Measurements from ENCODE around the gene AHNAK2.
A peak's percentile ranks its signal among the peaks of the same experiment; 100 is the strongest.
"Not testable (repeated sequence)": the region's sequence is repeated elsewhere in the genome, so short reads cannot be mapped to it uniquely, and the experiment has no call there.

Gene AHNAK2

DNA sequence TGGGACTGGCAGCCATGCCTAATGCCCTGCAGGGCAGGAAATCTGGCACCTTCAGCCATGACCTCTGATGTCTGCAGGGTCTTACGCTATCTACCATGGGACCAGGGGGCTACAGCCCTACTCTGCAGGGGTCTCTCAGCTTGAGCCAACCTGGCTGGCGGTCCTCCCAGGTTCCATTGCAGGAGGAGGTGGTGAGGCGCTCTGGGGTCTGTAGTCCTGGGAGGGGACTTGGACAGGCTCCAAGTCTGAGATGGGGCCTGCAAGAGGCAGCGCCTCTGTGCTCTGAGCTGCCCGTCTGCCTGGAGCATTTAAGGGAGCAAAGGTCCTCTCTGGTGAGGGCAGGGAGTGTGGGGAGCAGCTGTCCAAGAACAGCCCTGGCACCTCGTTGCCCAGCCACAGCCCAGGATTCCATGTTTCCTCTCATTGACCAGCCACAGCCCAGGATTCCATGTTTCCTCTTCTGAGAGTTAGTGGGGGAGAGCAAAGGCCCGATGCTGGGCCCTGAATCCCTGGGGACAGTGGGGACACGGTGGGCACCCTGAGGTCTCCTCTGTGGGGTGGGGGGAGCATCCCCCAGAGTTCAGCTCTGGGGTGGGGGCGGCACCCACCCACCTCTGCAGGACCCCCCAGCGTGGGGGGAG, 52.8 kb downstream of the AHNAK2 start:
- Histone ChIP-seq H3K27ac (ENCODE audit: low read depth, low read length) (no peak overlapping the region), H3K36me3 (ENCODE audit: control insufficient read depth in 1 of 2, insufficient read depth in 2 of 2, low read length in 2 of 2) (no peaks in the 10 kb centered on the region), H3K9ac (ENCODE audit: low read depth in 1 of 2, low read length in 2 of 2) (no peak overlapping the region), H3K9me3 (ENCODE audit: control insufficient read depth in 1 of 2, low read length in 2 of 2) (peaks cover 3 to 6% of the 10 kb centered on the region in 2 donors), H3K27me3 (ENCODE audit: control insufficient read depth in 1 of 2, insufficient read depth in 2 of 2, low read length in 2 of 2) (peaks cover 3 to 4% of the 10 kb centered on the region in 2 donors), H3K4me1 (ENCODE audit: control insufficient read depth in 1 of 2, insufficient read depth in 2 of 2, low read length in 2 of 2) (peaks cover 6 to 17% of the 10 kb centered on the region in 2 donors), H3K4me3 (ENCODE audit: low read depth in 1 of 2, low read length in 2 of 2) (peak overlapping the region in 1 of 2 donors; percentile 28)

DNA sequence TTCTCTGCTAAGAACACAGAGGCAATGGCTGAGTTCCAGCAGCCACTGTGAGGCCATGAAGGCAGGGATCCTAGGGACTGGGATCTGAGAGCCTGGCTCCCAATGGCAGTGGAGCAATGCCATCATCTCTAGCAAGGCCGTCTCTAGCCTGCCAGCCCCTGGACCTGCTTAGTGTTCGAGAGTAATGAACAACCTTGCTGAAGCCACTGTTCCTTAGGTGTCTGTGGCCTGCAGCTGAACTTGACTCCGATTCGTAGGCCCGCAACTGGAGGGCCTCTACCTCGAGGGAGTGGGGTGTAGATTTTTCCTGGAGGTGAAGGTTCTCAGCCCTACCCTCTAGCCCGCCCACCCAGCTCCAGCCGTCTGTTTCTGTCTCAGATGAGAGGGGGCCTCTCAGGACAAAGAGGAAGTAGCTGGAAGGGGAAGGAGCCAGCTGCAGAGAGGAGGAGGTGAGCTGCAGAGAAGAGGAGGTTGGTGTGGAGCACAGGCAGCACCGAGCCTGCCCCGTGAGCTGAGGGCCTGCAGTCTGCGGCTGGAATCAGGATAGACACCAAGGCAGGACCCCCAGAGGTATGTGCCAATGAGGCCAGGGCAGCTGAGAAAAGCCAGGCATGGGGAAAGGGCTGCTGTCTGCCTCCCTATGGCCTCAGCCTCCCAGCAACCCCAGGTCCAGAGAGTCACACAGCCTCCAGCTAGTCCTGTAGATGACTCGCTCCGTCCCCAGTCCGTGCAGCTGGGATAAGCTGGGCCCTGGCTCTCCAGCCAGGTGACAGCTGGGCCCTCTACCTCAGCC, 53.6 kb downstream of the AHNAK2 start, which contains the start of gene PLD4:
Gene PLD4, plus strand, starts transcription at position 459 of the 793 bp plus-strand sequence. CDS start 2,262 bp downstream, outside the sequence.
- Histone ChIP-seq H3K4me1 (ENCODE audit: control insufficient read depth in 1 of 2, insufficient read depth in 2 of 2, low read length in 2 of 2) (peaks cover 6 to 17% of the 10 kb centered on the region in 2 donors), H3K27me3 (ENCODE audit: control insufficient read depth in 1 of 2, insufficient read depth in 2 of 2, low read length in 2 of 2) (peaks cover 3 to 4% of the 10 kb centered on the region in 2 donors), H3K9me3 (ENCODE audit: control insufficient read depth in 1 of 2, low read length in 2 of 2) (peaks cover 3 to 6% of the 10 kb centered on the region in 2 donors), H3K9ac (ENCODE audit: low read depth in 1 of 2, low read length in 2 of 2) (no peak within 1 kb of the TSS), H3K36me3 (ENCODE audit: control insufficient read depth in 1 of 2, insufficient read depth in 2 of 2, low read length in 2 of 2) (no peaks in the 10 kb centered on the region), H3K27ac (ENCODE audit: low read depth, low read length) (no peak within 1 kb of the TSS), H3K4me3 (ENCODE audit: low read depth in 1 of 2, low read length in 2 of 2) (peak within 1 kb of the TSS in 1 of 2 donors; percentile 28)

DNA sequence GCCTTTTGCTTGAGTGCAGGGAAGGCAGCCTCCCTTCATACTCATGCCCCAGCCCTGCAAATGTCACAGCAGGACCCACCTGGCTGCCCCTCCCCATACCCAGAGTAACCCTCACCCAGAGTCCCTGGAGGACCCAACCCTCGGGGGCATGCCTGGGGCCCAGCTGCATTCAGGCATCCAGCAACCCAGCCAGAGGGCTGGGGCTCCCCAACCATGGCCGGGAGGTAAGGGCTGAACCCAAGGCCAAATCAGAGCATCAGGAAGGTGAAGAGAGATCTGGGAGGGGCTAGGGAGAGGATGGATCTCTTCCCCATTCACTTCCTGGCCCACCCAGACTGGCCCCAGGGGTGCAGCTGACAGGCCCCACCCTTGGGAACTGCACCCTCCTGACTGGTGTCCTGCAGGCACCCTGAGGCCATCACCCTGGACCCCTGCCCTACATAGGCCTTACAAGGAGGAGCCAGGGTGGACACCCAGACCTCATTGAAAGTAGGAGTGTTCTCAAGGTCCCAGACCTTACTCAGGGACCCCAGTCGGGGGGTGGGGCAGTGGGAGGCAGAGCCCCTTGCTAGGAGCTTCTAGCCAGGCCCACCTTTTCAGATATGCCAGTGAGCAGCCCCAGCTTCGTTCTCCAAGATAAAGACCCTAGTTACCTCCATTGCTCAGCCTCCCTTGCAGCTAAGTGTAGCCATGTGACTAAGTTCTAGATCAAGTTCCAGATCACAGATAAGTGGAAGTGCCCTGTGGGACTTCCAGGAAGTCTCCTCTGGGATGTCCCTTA, 54.3 kb downstream of the AHNAK2 start:
- peaks cover under 1 to 4% of the 10 kb centered on the region in 2 donors for H3K27me3 ChIP-seq (ENCODE audit: control insufficient read depth in 1 of 2, insufficient read depth in 2 of 2, low read length in 2 of 2)
- H3K9ac ChIP-seq (ENCODE audit: low read depth in 1 of 2, low read length in 2 of 2), result no peak overlapping the region
- H3K4me3 ChIP-seq (ENCODE audit: low read depth in 1 of 2, low read length in 2 of 2), result no peak overlapping the region
- H3K36me3 ChIP-seq (ENCODE audit: control insufficient read depth in 1 of 2, insufficient read depth in 2 of 2, low read length in 2 of 2), result no peaks in the 10 kb centered on the region
- H3K4me1 ChIP-seq (ENCODE audit: control insufficient read depth in 1 of 2, insufficient read depth in 2 of 2, low read length in 2 of 2), result peaks cover 6 to 17% of the 10 kb centered on the region in 2 donors
- H3K27ac ChIP-seq (ENCODE audit: low read depth, low read length), result no peak overlapping the region
- peaks cover 3 to 6% of the 10 kb centered on the region in 2 donors for H3K9me3 ChIP-seq (ENCODE audit: control insufficient read depth in 1 of 2, low read length in 2 of 2)

DNA sequence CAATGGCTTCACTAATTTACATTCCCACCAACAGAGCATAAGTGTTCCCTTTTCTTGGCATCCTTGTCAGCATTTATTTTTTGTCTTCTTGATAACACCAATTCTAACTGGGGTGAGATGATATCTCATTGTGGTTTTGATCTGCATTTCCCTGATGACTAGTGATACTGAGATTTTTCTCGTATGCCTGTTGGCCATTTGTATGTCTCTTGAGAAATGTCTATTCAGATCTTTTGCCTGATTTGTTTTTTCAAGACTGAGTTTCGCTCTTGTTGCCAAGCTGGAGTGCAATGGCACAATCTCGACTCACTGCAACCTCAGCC, 58.2 kb downstream of the AHNAK2 start:
- Histone ChIP-seq H3K9me3 (ENCODE audit: control insufficient read depth in 1 of 2, low read length in 2 of 2) (peaks cover 3 to 6% of the 10 kb centered on the region in 2 donors), H3K36me3 (ENCODE audit: control insufficient read depth in 1 of 2, insufficient read depth in 2 of 2, low read length in 2 of 2) (no peaks in the 10 kb centered on the region), H3K4me1 (ENCODE audit: control insufficient read depth in 1 of 2, insufficient read depth in 2 of 2, low read length in 2 of 2) (peaks cover 2 to 3% of the 10 kb centered on the region in 2 donors), H3K27ac (ENCODE audit: low read depth, low read length) (no peak overlapping the region), H3K27me3 (ENCODE audit: control insufficient read depth in 1 of 2, insufficient read depth in 2 of 2, low read length in 2 of 2) (peaks cover 0 to 4% of the 10 kb centered on the region in 2 donors), H3K9ac (ENCODE audit: low read depth in 1 of 2, low read length in 2 of 2) (no peak overlapping the region), H3K4me3 (ENCODE audit: low read depth in 1 of 2, low read length in 2 of 2) (no peak overlapping the region)

DNA sequence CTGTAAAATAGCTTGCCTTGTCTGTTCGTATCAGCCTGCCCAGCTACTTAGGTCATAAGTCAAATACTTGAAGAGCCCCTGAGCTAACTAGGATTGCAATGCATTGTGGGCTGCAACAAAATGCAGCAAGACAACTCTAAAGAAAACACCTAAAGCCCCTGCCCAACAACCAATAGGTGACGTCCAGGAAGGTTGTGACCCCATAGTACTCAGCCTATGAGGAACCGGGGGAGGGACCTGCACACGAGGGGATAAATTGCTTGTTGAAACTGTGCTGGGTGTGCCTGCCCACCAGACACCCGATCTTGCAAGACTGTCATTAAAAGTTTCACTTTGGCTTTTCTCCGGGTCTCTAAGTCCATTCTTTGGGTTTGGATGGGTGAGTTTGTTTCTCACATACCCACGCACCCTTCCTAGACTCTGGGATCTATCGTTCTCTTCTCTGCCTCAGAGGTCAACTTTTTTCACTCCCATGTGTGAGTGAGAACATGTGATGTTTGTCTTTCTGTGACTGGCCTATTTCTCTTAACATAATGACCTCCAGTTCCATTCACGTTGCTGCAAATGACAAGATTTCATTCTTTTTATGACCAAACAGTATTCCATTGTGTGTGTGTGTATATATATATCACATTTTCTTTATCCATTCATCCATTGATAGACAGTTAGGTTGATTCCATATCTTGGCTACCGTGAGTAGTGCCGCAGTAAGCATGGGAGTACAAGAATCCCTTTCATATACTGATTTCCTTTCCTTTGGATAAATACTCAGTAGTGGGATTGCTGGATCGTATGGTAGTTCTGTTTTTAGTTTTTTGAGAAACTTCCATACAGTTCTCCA, 58.8 kb downstream of the AHNAK2 start:
- H3K27ac ChIP-seq (ENCODE audit: low read depth, low read length); H3K27me3 ChIP-seq (ENCODE audit: control insufficient read depth in 1 of 2, insufficient read depth in 2 of 2, low read length in 2 of 2); H3K4me1 ChIP-seq (ENCODE audit: control insufficient read depth in 1 of 2, insufficient read depth in 2 of 2, low read length in 2 of 2); H3K9ac ChIP-seq (ENCODE audit: low read depth in 1 of 2, low read length in 2 of 2); H3K9me3 ChIP-seq (ENCODE audit: control insufficient read depth in 1 of 2, low read length in 2 of 2); H3K4me3 ChIP-seq (ENCODE audit: low read depth in 1 of 2, low read length in 2 of 2); H3K36me3 ChIP-seq (ENCODE audit: control insufficient read depth in 1 of 2, insufficient read depth in 2 of 2, low read length in 2 of 2): not testable (repeated sequence)

DNA sequence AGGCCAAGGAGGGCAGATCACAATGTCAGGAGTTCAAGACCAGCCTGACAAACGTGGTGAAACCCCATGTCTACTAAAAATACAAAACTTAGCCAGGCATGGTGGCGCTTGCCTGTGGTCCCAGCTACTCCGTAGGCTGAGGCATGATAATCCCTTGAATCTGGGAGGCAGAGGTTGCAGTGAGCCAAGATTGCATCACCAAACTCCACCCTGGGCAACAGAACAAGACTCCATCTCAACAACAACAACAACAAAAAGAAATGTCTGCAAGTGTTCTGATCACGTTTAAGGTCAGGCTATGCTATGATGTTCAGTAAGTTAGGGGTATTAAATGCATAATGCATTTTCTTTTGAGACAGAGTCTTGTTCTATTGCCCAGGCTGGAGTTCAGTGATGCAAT, 60.2 kb downstream of the AHNAK2 start:
- no peak overlapping the region for H3K4me3 ChIP-seq (ENCODE audit: low read depth in 1 of 2, low read length in 2 of 2)
- H3K27ac ChIP-seq (ENCODE audit: low read depth, low read length), result no peak overlapping the region
- H3K9me3 ChIP-seq (ENCODE audit: control insufficient read depth in 1 of 2, low read length in 2 of 2), result no peaks in the 10 kb centered on the region
- H3K36me3 ChIP-seq (ENCODE audit: control insufficient read depth in 1 of 2, insufficient read depth in 2 of 2, low read length in 2 of 2), result no peaks in the 10 kb centered on the region
- no peak overlapping the region for H3K9ac ChIP-seq (ENCODE audit: low read depth in 1 of 2, low read length in 2 of 2)
- H3K27me3 ChIP-seq (ENCODE audit: control insufficient read depth in 1 of 2, insufficient read depth in 2 of 2, low read length in 2 of 2), result peaks cover 0 to 4% of the 10 kb centered on the region in 2 donors
- no peaks in the 10 kb centered on the region for H3K4me1 ChIP-seq (ENCODE audit: control insufficient read depth in 1 of 2, insufficient read depth in 2 of 2, low read length in 2 of 2)

DNA sequence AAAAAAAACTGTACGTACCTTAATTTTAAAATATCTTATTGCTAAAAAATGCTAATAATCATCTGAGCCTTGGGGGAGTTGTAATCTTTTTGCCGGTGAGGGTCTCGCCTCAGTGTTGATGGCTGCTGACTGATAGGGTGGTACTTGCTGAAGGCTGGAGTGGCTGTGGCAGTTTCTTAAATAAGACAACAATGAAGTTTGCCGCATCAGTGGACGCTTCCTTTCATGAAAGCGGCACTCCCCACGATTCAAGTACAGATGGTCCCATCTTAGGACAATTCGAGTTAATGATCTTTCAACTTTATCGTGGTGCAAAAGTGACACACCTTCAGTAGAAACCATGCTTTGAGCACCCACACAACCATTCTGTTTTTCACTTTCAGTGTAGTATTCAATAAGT, 61.1 kb downstream of the AHNAK2 start:
- Histone ChIP-seq H3K9ac (ENCODE audit: low read depth in 1 of 2, low read length in 2 of 2) (no peak overlapping the region), H3K4me3 (ENCODE audit: low read depth in 1 of 2, low read length in 2 of 2) (no peak overlapping the region), H3K9me3 (ENCODE audit: control insufficient read depth in 1 of 2, low read length in 2 of 2) (no peaks in the 10 kb centered on the region), H3K27me3 (ENCODE audit: control insufficient read depth in 1 of 2, insufficient read depth in 2 of 2, low read length in 2 of 2) (peaks cover 0 to 4% of the 10 kb centered on the region in 2 donors), H3K27ac (ENCODE audit: low read depth, low read length) (no peak overlapping the region), H3K36me3 (ENCODE audit: control insufficient read depth in 1 of 2, insufficient read depth in 2 of 2, low read length in 2 of 2) (no peaks in the 10 kb centered on the region), H3K4me1 (ENCODE audit: control insufficient read depth in 1 of 2, insufficient read depth in 2 of 2, low read length in 2 of 2) (no peaks in the 10 kb centered on the region)

DNA sequence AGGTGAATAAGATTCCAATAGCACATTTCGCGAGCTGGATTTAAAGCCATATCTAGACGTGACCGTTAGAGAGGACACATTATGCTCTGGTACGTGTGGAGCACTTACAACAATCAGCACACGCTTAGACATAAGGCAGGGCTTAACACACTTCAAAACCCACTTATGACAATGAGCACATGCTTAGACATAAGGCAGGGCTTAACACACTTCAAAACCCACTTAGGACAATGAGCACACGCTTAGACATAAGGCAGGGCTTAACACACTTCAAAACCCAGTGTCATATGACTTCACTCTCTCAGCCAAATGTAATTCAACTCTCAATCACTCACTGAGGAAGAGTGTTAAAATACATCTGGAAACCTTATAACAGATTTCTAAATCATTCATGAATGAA, 64.7 kb downstream of the AHNAK2 start:
- no peak overlapping the region for H3K4me3 ChIP-seq (ENCODE audit: low read depth in 1 of 2, low read length in 2 of 2)
- H3K4me1 ChIP-seq (ENCODE audit: control insufficient read depth in 1 of 2, insufficient read depth in 2 of 2, low read length in 2 of 2), result no peaks in the 10 kb centered on the region
- H3K27ac ChIP-seq (ENCODE audit: low read depth, low read length), result no peak overlapping the region
- H3K36me3 ChIP-seq (ENCODE audit: control insufficient read depth in 1 of 2, insufficient read depth in 2 of 2, low read length in 2 of 2), result no peaks in the 10 kb centered on the region
- peaks cover 0 to 10% of the 10 kb centered on the region in 2 donors for H3K27me3 ChIP-seq (ENCODE audit: control insufficient read depth in 1 of 2, insufficient read depth in 2 of 2, low read length in 2 of 2)
- H3K9me3 ChIP-seq (ENCODE audit: control insufficient read depth in 1 of 2, low read length in 2 of 2), result no peaks in the 10 kb centered on the region
- H3K9ac ChIP-seq (ENCODE audit: low read depth in 1 of 2, low read length in 2 of 2), result no peak overlapping the region

DNA sequence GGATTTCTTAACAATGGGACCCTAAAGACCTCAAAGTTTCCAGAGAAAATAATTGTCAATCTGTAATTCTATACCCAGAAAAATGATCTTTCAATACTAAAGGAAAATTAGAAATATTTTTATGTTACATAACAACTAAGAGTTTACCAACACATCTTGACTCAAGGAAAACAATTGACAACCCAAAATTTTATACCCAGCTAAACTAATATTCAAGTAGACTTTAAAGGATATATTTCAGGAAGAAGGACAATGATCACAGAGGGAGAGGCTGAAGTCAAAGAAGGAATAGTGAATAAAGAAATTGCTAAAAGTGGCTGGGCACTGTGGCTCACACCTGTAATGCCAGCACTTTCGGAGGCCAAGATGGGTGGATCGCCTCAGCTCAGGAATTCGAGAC, 66.1 kb downstream of the AHNAK2 start:
- Histone ChIP-seq H3K27ac (ENCODE audit: low read depth, low read length) (no peak overlapping the region), H3K9ac (ENCODE audit: low read depth in 1 of 2, low read length in 2 of 2) (no peak overlapping the region), H3K36me3 (ENCODE audit: control insufficient read depth in 1 of 2, insufficient read depth in 2 of 2, low read length in 2 of 2) (no peaks in the 10 kb centered on the region), H3K4me1 (ENCODE audit: control insufficient read depth in 1 of 2, insufficient read depth in 2 of 2, low read length in 2 of 2) (no peaks in the 10 kb centered on the region), H3K27me3 (ENCODE audit: control insufficient read depth in 1 of 2, insufficient read depth in 2 of 2, low read length in 2 of 2) (peaks cover 0 to 10% of the 10 kb centered on the region in 2 donors), H3K4me3 (ENCODE audit: low read depth in 1 of 2, low read length in 2 of 2) (no peak overlapping the region), H3K9me3 (ENCODE audit: control insufficient read depth in 1 of 2, low read length in 2 of 2) (no peaks in the 10 kb centered on the region)

All from duodenal mucosa (tissue), 2 donors.